ENCODE data around the gene MTMR10.

DNA sequence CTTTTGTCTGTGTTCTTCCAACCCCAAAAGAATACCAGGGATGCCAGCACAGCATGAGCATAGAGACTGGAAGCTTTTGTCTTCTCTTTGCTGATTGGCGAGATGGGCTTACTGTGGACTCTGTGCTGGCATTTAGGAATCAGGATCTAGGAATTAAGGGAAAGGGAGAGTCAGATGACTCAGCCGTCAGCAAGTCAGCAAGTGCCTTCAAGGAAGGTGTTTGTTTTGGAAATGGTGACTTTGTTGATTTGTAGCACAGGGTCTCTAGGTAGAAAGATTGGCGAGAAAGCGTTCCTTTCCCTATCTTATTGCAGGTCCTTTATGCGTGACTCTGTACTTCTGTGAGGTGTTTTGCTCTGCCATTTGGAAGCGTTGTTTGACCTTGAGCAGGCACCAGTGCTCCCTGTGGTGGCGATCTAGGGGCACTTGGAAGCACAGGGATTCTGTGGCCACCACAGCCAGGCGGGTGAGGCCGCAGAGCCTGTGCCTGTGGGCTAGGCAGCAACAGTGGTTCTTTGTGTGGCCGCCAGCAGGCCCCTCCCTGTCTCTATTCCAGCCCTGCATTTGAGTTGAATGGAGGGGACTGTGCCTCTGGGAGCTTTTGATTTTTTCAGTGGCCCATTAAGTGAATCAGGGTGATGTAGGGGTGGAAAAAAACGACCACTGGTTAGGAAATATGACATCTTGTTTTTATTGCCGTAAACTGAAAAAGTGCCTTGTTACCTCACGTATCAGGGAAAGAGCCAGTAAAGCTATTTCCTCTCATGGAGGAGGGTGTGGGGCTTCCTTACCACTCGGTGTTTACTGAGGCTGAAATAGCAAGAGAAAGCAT, 68.7 kb downstream of the MTMR10 start:
- TF ChIP-seq, protein P1, sequence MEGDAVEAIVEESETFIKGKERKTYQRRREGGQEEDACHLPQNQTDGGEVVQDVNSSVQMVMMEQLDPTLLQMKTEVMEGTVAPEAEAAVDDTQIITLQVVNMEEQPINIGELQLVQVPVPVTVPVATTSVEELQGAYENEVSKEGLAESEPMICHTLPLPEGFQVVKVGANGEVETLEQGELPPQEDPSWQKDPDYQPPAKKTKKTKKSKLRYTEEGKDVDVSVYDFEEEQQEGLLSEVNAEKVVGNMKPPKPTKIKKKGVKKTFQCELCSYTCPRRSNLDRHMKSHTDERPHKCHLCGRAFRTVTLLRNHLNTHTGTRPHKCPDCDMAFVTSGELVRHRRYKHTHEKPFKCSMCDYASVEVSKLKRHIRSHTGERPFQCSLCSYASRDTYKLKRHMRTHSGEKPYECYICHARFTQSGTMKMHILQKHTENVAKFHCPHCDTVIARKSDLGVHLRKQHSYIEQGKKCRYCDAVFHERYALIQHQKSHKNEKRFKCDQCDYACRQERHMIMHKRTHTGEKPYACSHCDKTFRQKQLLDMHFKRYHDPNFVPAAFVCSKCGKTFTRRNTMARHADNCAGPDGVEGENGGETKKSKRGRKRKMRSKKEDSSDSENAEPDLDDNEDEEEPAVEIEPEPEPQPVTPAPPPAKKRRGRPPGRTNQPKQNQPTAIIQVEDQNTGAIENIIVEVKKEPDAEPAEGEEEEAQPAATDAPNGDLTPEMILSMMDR (IDR thresholded peaks at IDR 0.05; ENCODE audit: insufficient read depth, low read length) = no peak
- TF ChIP-seq SPI1 (IDR thresholded peaks at IDR 0.05; ENCODE audit: borderline replicate concordance, low read depth) = no peak

Data from HL-60 (cell line).